NB4 (cell line): ENCODE results near the gene ARL8A.

ENCODE experiments used
- DNase-seq: peaks from one replicate; pipeline ENCODE4 v3.0.0; 2010; ENCODE audit warnings: low read depth
- H3K4me3 ChIP-seq: one replicate; pipeline ENCODE4 v1.5.1; 2011; ENCODE audit warnings: mild to moderate bottlenecking, low read depth, low read length, moderate library complexity
- CTCF ChIP-seq: IDR thresholded peaks from one replicate; pipeline ENCODE4 v1.5.1; 2012; ENCODE audit warnings: low read depth, low read length
- MAX ChIP-seq: IDR thresholded peaks from 2 replicates; pipeline ENCODE4 v1.6.1; 2011; ENCODE audit warnings: low read depth, low read length
- MYC ChIP-seq: IDR thresholded peaks from 2 replicates; pipeline ENCODE4 v1.6.1; 2011; ENCODE audit warnings: low read depth, low read length
- POLR2A ChIP-seq: IDR thresholded peaks from 2 replicates; pipeline ENCODE4 v1.6.1; 2011; ENCODE audit warnings: mild to moderate bottlenecking; ENCODE audit not compliant: insufficient read length; ENCODE audit errors: extremely low read depth

ARL8A gene

GRCh38 chr1:202154766-202155477 is 10.4 kb upstream of the ARL8A start:
- TF ChIP-seq MAX: no peak
- TF ChIP-seq POLR2A: no peak
- TF ChIP-seq MYC: no peak
- peak; percentile 48 for TF ChIP-seq CTCF
- DNase-seq: peak; percentile 66

GRCh38 chr1:202154148-202154765 is 9.7 kb upstream of the ARL8A start:
- no peak for DNase-seq
- TF ChIP-seq CTCF (no peak), MAX (no peak), POLR2A (no peak), MYC (no peak)
- H3K4me3 ChIP-seq: no peak overlapping the region

More at GRCh38 chr1:202154766-202155477, 10.4 kb upstream of the ARL8A start:
- no peak overlapping the region for H3K4me3 ChIP-seq

GRCh38 chr1:202153284-202153683 is 8.7 kb upstream of the ARL8A start:
- no peak overlapping the region for H3K4me3 ChIP-seq
- no peak for DNase-seq
- TF ChIP-seq POLR2A: no peak
- TF ChIP-seq MAX: no peak
- no peak for TF ChIP-seq CTCF
- no peak for TF ChIP-seq MYC

- H3K4me3 ChIP-seq: no peak overlapping the region
- TF ChIP-seq POLR2A: no peak
- TF ChIP-seq MAX: no peak
- no peak for TF ChIP-seq CTCF
- no peak for TF ChIP-seq MYC
- DNase-seq: no peak
These were observed 7.9 kb upstream of the ARL8A start for GRCh38 chr1:202152399-202152798.

GRCh38 chr1:202151045-202151444 is 6.5 kb upstream of the ARL8A start:
- DNase-seq: no peak
- TF ChIP-seq MYC (no peak), CTCF (no peak), POLR2A (no peak), MAX (no peak)
- H3K4me3 ChIP-seq: no peak overlapping the region
